Keratinocyte (primary cell): Measurements from ENCODE around the gene MDFI.

Source experiments
- CTCF ChIP-seq, 3 experiments: IDR thresholded peaks in 1 of 3; conservative IDR thresholded peaks in 1 of 3; optimal IDR thresholded peaks in 1 of 3; 2 replicates in 2 of 3; 3 replicates in 1 of 3; pipeline versions ENCODE3 to v1.5.1; 2011; ENCODE audit warnings: low read length in 3 of 3, mild to moderate bottlenecking in 3 of 3, moderate library complexity in 2 of 3, control low read depth in 1 of 3, inconsistent platforms in 1 of 3; ENCODE audit not compliant: insufficient read depth in 2 of 3; ENCODE audit errors: extremely low read depth in 1 of 3
- EZH2 ChIP-seq: IDR thresholded peaks from one replicate; pipeline ENCODE4 v1.6.1; 2012; ENCODE audit warnings: inconsistent platforms, mild to moderate bottlenecking, low read length, moderate library complexity

DNA sequence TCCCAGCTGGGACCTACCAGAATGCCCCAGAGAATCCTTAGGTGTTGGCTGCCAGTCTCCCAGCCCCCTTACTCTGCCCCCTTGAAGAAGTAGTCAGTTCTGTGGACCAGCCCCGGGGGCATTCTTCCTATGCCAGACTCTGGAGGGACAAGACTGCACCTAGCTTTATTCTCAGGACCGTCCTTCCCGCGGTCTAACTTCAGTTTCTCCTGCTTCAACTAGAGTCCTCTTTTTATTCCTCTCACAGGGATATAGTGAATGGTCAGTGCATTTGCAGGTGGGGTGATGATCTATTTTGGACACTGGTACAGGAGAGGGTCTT lies 35.9 kb upstream of the MDFI start:
- no peak for TF ChIP-seq CTCF (optimal IDR thresholded peaks at IDR 0.05 in 1 of 3, IDR thresholded peaks at IDR 0.05 in 1 of 3, conservative IDR thresholded peaks at IDR 0.05 in 1 of 3; ENCODE audit: extremely low read depth in 1 of 3, insufficient read depth in 2 of 3, low read length in 3 of 3)
- TF ChIP-seq EZH2, result no peak
